Stimulated activated CD4-positive, alpha-beta T cell treated with anti-CD3 and anti-CD28 coated beads, TNF-alpha, amount 100 ng/mL, for 4 hours (primary cell): ENCODE data around the gene IL9.
"Not testable (repeated sequence)": the region's sequence is repeated elsewhere in the genome, so short reads cannot be mapped to it uniquely, and the experiment has no call there.

Experiments used
- DNase-seq, 3 experiments: peaks; one replicate each; pipeline ENCODE4 v3.0.0-alpha.2; 2020; ENCODE audit warnings: low read depth in 3 of 3

The IL9 gene

GRCh38 chr5:135868681-135869080, 27.0 kb downstream of the IL9 start:
- DNase-seq: no peak

GRCh38 chr5:135867599-135867998, 28.0 kb downstream of the IL9 start:
- DNase-seq: no peak

GRCh38 chr5:135866016-135866415, 29.6 kb downstream of the IL9 start:
- DNase-seq: no peak

- DNase-seq: no peak
Observed at GRCh38 chr5:135864503-135865435, 30.9 kb downstream of the IL9 start.

- no peak for DNase-seq
Observed at GRCh38 chr5:135862744-135863143, 32.9 kb downstream of the IL9 start.

- DNase-seq: no peak
Observed at GRCh38 chr5:135862086-135862485, 33.6 kb downstream of the IL9 start.

- no peak for DNase-seq
Observed at GRCh38 chr5:135861641-135862040, 34.0 kb downstream of the IL9 start.

GRCh38 chr5:135859641-135860040, 36.0 kb downstream of the IL9 start:
- DNase-seq: no peak

- not testable (repeated sequence) for DNase-seq
Observed at GRCh38 chr5:135859186-135859585, 36.5 kb downstream of the IL9 start.

- DNase-seq: no peak
Observed at GRCh38 chr5:135857630-135858311, 37.9 kb downstream of the IL9 start.

- no peak for DNase-seq
Observed at GRCh38 chr5:135851915-135852845, 43.5 kb downstream of the IL9 start.

- no peak for DNase-seq
Observed at GRCh38 chr5:135851186-135851914, 44.3 kb downstream of the IL9 start.

GRCh38 chr5:135850671-135851070, 45.0 kb downstream of the IL9 start:
- no peak for DNase-seq

GRCh38 chr5:135850231-135850630, 45.4 kb downstream of the IL9 start:
- DNase-seq: no peak

- no peak for DNase-seq
Observed at GRCh38 chr5:135847976-135848375, 47.7 kb downstream of the IL9 start.

GRCh38 chr5:135846311-135846710, 49.3 kb downstream of the IL9 start:
- DNase-seq: no peak

GRCh38 chr5:135843571-135844337, 51.9 kb downstream of the IL9 start:
- DNase-seq: no peak

- no peak for DNase-seq
Observed at GRCh38 chr5:135842737-135843136, 52.9 kb downstream of the IL9 start.
